ENCODE data around the gene FAM110C. TPM values are rescaled to one million over a fixed set of nuclear protein-coding genes. Genes with fewer than 3 reads are reported as not detected.

The FAM110C gene
- total and polyA plus RNA-seq, 2 of the 8 experiments (the other 6 are each of a cell fraction or from before 2014, with no cell fraction given) = 4.8 to 13.2 TPM

DNA sequence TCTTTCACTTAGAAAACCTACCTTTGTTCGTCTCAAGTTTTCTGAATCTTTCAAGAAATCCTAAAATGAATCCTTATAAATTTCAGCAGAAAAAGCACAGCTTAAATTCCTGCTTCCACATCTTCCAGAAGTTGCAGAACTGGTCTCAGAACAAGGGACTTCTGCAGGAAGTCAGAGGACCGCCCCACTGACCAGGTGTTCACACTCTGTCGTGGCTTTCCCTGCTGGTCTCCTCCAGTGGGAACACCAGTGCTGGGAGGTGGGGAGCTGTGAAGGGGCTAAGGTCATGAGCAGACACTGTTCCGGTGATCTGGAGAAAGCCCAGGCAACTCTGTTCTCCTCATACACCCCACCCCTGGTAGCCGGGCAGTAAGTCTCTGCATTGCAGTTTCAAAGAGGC lies 3.5 kb downstream of the FAM110C start:
- Histone ChIP-seq H2BK20ac (ENCODE audit: low read length) (no peak overlapping the region), H3K27me3 (replicated peaks in 1 of 4; ENCODE audit: control insufficient read depth in 3 of 4, extremely low read depth in 1 of 4, insufficient read depth in 3 of 4, low read length in 3 of 4) (peaks cover 0 to 12% (median 5%) of the 10 kb centered on the region in 4 experiments; a peak in 4 of 7 replicates), H3K79me1 (ENCODE audit: low read depth, low read length) (peaks cover 2% of the 10 kb centered on the region), H2BK15ac (ENCODE audit: low read length) (no peak overlapping the region), H2BK120ac (replicated peaks; ENCODE audit: low read depth, low read length) (no peak overlapping the region), H3K4me2 (ENCODE audit: insufficient read depth in 1 of 2, low read depth in 2 of 2, low read length in 2 of 2) (peak overlapping the region in 1 of 2 experiments; percentile 76; a peak in 1 of 4 replicates), H3K4me3 (ENCODE audit: extremely low read depth in 1 of 4, insufficient read depth in 2 of 4, low read depth in 3 of 4, low read length in 4 of 4) (no peak overlapping the region), H3K27ac (ENCODE audit: low read depth, low read length) (no peak overlapping the region), H3K9ac (replicated peaks in 1 of 4; ENCODE audit: extremely low read depth in 1 of 4, low read depth in 3 of 4, low read length in 3 of 4) (peak overlapping the region in 1 of 4 experiments; percentile 9; a peak in 1 of 7 replicates), H4K20me1 (replicated peaks in 1 of 2; ENCODE audit: control insufficient read depth in 1 of 2, insufficient read depth in 2 of 2, low read length in 2 of 2) (peaks cover 8% of the 10 kb centered on the region in 2 experiments), H3K56ac (replicated peaks; ENCODE audit: insufficient read length, low read depth, low read length) (no peak overlapping the region), H3K4me1 (replicated peaks in 1 of 4; ENCODE audit: control insufficient read depth in 3 of 4, insufficient read depth in 4 of 4, low read length in 3 of 4) (peaks cover 6 to 14% (median 10%) of the 10 kb centered on the region in 4 experiments; a peak in 6 of 7 replicates), H3K23me2 (ENCODE audit: low read depth, low read length) (peaks cover 10% of the 10 kb centered on the region; the same call in 1 of the 2 replicates), H2BK5ac (ENCODE audit: low read depth, low read length) (no peak overlapping the region), H3K14ac (ENCODE audit: insufficient read length) (no peak overlapping the region), H2AFZ (ENCODE audit: low read length) (no peak overlapping the region), H2AK5ac (ENCODE audit: low read depth, low read length) (no peak overlapping the region), H3K4ac (replicated peaks; ENCODE audit: insufficient read length, low read depth, low read length) (no peak overlapping the region), H3K36me3 (ENCODE audit: control insufficient read depth in 2 of 4, insufficient read depth in 4 of 4, low read length in 3 of 4) (peaks cover 2 to 11% (median 7%) of the 10 kb centered on the region in 4 experiments; a peak in 6 of 8 replicates), H3K79me2 (ENCODE audit: control insufficient read depth in 1 of 2, insufficient read depth in 2 of 2, low read length in 2 of 2) (peaks cover 0 to 34% of the 10 kb centered on the region in 2 experiments; a peak in 3 of 4 replicates), H4K5ac (ENCODE audit: insufficient read length, low read depth, low read length) (no peak overlapping the region), H2BK12ac (ENCODE audit: low read depth, low read length) (no peak overlapping the region), H4K8ac (ENCODE audit: extremely low read depth, insufficient read depth, low read length) (no peak overlapping the region), H3K23ac (ENCODE audit: insufficient read length) (no peak overlapping the region), H3K18ac (ENCODE audit: extremely low read depth, low read length) (no peak overlapping the region), H3K9me3 (ENCODE audit: insufficient read depth in 2 of 2, low read depth in 1 of 2, low read length in 1 of 2) (no peaks in the 10 kb centered on the region), H4K91ac (replicated peaks; ENCODE audit: insufficient read length, low read length) (no peak overlapping the region)
- 84% methylated on average over 5 of the region's 5 CpGs; no CpG with 5 or more reads in 1 of the 2 experiments for WGBS, 2 experiments (ENCODE audit: extremely low coverage in 1 of 2, insufficient coverage in 1 of 2, insufficient read length in 1 of 2, insufficient replicate concordance in 2 of 2, low coverage in 1 of 2, low lambda C conversion rate in 2 of 2, missing lambda C conversion rate in 1 of 2)
- FAIRE-seq (no peak), DNase-seq (ENCODE audit: low read depth in 1 of 2, low spot score in 2 of 2) (no peak)
- CTCF ChIA-PET (ENCODE audit: partially characterized antibody) = interaction anchor here (0.8 to 3.1 kb wide), 6 partner anchors 10 to 209 kb away, joined by 3 to 9 read pairs (median 4); no protein-coding TSS in a partner anchor
- POLR2A ChIA-PET (ENCODE audit: partially characterized antibody) = interaction anchor here (1.2 kb wide), 1 partner anchor 73 kb away, joined by 3 read pairs; no protein-coding TSS in a partner anchor
- TF ChIP-seq CBX5 (IDR thresholded peaks at IDR 0.05; ENCODE audit: low read depth, low read length) (no peak), POU5F1 (IDR thresholded peaks at IDR 0.05; ENCODE audit: low read depth, low read length) (no peak), YY1 (IDR thresholded peaks at IDR 0.05; ENCODE audit: low read depth, low read length) (no peak), SAP30 (IDR thresholded peaks at IDR 0.05; ENCODE audit: insufficient read depth, insufficient replicate concordance, low read length) (no peak), TAF1 (IDR thresholded peaks at IDR 0.05; ENCODE audit: low read depth, low read length) (no peak), SIX5 (IDR thresholded peaks at IDR 0.05; ENCODE audit: low read depth, low read length) (no peak), SUZ12 (IDR thresholded peaks at IDR 0.05; ENCODE audit: low read length) (no peak), CBX8 (IDR thresholded peaks at IDR 0.05; ENCODE audit: borderline replicate concordance, low read depth, low read length) (no peak), POLR2A (IDR thresholded peaks at IDR 0.05; ENCODE audit: control extremely low read depth in 1 of 2, low read depth in 2 of 2, low read length in 2 of 2) (no peak)
- TF ChIP-seq, protein P1, sequence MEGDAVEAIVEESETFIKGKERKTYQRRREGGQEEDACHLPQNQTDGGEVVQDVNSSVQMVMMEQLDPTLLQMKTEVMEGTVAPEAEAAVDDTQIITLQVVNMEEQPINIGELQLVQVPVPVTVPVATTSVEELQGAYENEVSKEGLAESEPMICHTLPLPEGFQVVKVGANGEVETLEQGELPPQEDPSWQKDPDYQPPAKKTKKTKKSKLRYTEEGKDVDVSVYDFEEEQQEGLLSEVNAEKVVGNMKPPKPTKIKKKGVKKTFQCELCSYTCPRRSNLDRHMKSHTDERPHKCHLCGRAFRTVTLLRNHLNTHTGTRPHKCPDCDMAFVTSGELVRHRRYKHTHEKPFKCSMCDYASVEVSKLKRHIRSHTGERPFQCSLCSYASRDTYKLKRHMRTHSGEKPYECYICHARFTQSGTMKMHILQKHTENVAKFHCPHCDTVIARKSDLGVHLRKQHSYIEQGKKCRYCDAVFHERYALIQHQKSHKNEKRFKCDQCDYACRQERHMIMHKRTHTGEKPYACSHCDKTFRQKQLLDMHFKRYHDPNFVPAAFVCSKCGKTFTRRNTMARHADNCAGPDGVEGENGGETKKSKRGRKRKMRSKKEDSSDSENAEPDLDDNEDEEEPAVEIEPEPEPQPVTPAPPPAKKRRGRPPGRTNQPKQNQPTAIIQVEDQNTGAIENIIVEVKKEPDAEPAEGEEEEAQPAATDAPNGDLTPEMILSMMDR (IDR thresholded peaks at IDR 0.05; ENCODE audit: control extremely low read depth in 1 of 3, insufficient read depth in 1 of 3, low read depth in 1 of 3, low read length in 3 of 3) = no peak
- TF ChIP-seq, protein P2, sequence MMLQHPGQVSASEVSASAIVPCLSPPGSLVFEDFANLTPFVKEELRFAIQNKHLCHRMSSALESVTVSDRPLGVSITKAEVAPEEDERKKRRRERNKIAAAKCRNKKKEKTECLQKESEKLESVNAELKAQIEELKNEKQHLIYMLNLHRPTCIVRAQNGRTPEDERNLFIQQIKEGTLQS (IDR thresholded peaks at IDR 0.05; ENCODE audit: insufficient read depth, low read depth, low read length) = no peak
